Breast epithelium (tissue), 4 donors: ENCODE data around the gene SIK2. TPM values are rescaled to one million over a fixed set of nuclear protein-coding genes. Genes with fewer than 3 reads are reported as not detected.

Experiments
- DNase-seq, 2 donors: peaks; one replicate each; pipeline ENCODE4 v3.0.0-alpha.2; 2019; ENCODE audit warnings: low spot score in 2 of 2
- H3K27ac ChIP-seq, 2 donors: fragments of 200-600 bp; sonication (generic) in 1 of 2; one replicate each; pipeline ENCODE4 v1.5.1; 2016 to 2019; ENCODE audit warnings: mild to moderate bottlenecking in 1 of 2
- H3K27me3 ChIP-seq, 2 donors: fragments of 200-600 bp; sonication (generic) in 1 of 2; one replicate each; pipeline versions ENCODE4 v1.5.1 to v1.6.0; 2017 to 2019; ENCODE audit warnings: control low read depth in 1 of 2, mild to moderate bottlenecking in 1 of 2
- H3K36me3 ChIP-seq: fragments of 200-600 bp; one replicate; pipeline ENCODE4 v1.5.1; 2019
- H3K4me1 ChIP-seq, 2 donors: fragments of 200-600 bp; sonication (generic); one replicate each; pipeline ENCODE4 v1.5.1; 2016 to 2019; ENCODE audit warnings: control low read depth in 1 of 2
- H3K4me3 ChIP-seq, 3 donors: fragments of 200-600 bp; sonication (generic); 1 replicate in 2 of 3; 2 replicates in 1 of 3; pipeline ENCODE4 v1.5.1; 2016 to 2019; ENCODE audit warnings: mild to moderate bottlenecking in 3 of 3, moderate library complexity in 2 of 3
- H3K9me3 ChIP-seq, 2 donors: fragments of 200-600 bp; sonication (generic) in 1 of 2; one replicate each; pipeline ENCODE4 v1.5.1; 2016 to 2019; ENCODE audit warnings: control low read depth in 1 of 2
- POLR2A ChIP-seq: fragments of 450-650 bp; IDR thresholded peaks from one replicate; pipeline ENCODE4 v1.6.1; 2016; ENCODE audit warnings: antibody characterized with exemption, mild to moderate bottlenecking, moderate library complexity
- POLR2AphosphoS5 ChIP-seq, 3 donors: sonication (generic); formaldehyde crosslinking; IDR thresholded peaks; one replicate each; pipeline ENCODE4 v1.6.1; 2017; ENCODE audit warnings: antibody characterized with exemption in 3 of 3
- intact Hi-C: fragments of 100-400 bp; cut with DNase I; formaldehyde crosslinking; loops from one replicate; pipeline ENCODE4 v1.15.1; 2023; ENCODE audit warnings: low total_unique reads
- total RNA-seq, 3 donors: library from RNA; depleted of rRNA; stranded (reverse); fragments of >200 nt; gene quantifications; one replicate each; pipeline ENCODE4 v1.1.0, GENCODE V29; 2016
- TF ChIP-seq, protein P1 (sequence below), 3 donors: fragments of 450-650 bp; IDR thresholded peaks; one replicate each; pipeline ENCODE4 v1.5.1; 2016 to 2017; ENCODE audit warnings: antibody characterized with exemption in 3 of 3, mild to moderate bottlenecking in 3 of 3, moderate library complexity in 3 of 3

The SIK2 gene
- total RNA-seq, 3 donors from 2014 or later: 19.0 to 56.6 (median 30.7) TPM

GRCh38 chr11:111633756-111634362, 31.6 kb downstream of the SIK2 start:
- Histone ChIP-seq H3K27ac (peak overlapping the region; percentile 69 to 77), H3K4me3 (no peak overlapping the region), H3K9me3 (no peaks in the 10 kb centered on the region), H3K4me1 (peaks cover 0 to 5% of the 10 kb centered on the region in 2 donors), H3K27me3 (no peaks in the 10 kb centered on the region), H3K36me3 (no peaks in the 10 kb centered on the region)
- TF ChIP-seq POLR2AphosphoS5 (IDR thresholded peaks at IDR 0.05) (no peak), POLR2A (no peak)
- TF ChIP-seq, protein P1, sequence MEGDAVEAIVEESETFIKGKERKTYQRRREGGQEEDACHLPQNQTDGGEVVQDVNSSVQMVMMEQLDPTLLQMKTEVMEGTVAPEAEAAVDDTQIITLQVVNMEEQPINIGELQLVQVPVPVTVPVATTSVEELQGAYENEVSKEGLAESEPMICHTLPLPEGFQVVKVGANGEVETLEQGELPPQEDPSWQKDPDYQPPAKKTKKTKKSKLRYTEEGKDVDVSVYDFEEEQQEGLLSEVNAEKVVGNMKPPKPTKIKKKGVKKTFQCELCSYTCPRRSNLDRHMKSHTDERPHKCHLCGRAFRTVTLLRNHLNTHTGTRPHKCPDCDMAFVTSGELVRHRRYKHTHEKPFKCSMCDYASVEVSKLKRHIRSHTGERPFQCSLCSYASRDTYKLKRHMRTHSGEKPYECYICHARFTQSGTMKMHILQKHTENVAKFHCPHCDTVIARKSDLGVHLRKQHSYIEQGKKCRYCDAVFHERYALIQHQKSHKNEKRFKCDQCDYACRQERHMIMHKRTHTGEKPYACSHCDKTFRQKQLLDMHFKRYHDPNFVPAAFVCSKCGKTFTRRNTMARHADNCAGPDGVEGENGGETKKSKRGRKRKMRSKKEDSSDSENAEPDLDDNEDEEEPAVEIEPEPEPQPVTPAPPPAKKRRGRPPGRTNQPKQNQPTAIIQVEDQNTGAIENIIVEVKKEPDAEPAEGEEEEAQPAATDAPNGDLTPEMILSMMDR (IDR thresholded peaks at IDR 0.05): no peak
- intact Hi-C loops: no loop called here
- DNase-seq: no peak

DNA sequence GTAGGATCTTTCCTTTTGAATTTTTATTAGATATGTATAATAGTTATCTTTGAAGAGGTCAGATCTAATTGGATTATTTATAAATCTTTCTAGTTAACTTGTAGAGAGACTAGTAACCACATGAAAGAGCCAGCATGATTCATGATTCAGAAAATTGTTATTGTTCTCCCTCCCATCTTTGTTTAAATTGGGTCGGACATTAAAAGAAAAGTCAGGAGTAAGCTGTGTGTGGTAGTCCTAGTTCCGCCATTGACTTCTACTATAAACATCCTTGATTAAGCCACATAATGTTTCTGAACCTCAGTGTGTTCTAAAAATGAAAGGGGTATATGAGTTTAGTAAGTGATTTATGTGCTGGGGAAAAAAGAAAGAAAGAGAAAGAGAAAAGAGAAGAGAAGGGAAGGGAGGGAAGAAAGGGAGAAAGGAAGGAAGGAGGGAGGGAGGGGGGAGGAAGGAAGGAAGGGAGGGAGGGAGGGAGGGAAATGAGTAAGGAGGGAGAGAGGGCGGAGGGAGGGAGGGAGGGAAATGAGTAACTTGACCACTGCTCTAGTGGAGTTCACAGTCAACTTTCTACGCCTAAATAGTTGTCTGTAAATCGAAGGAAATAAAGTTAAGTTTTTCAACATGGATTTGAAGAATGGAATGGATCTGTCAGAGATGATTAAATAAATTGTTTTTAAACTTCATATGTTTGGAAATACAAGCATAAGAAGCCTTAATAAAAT, 32.9 kb downstream of the SIK2 start:
- Histone ChIP-seq H3K9me3 (no peaks in the 10 kb centered on the region), H3K27me3 (no peaks in the 10 kb centered on the region), H3K4me3 (no peak overlapping the region), H3K4me1 (peaks cover 0 to 5% of the 10 kb centered on the region in 2 donors), H3K27ac (peak overlapping the region; percentile 69 to 77), H3K36me3 (no peaks in the 10 kb centered on the region)
- intact Hi-C loops: no loop called here
- TF ChIP-seq, protein P1 (IDR thresholded peaks at IDR 0.05): no peak
- TF ChIP-seq POLR2A (no peak), POLR2AphosphoS5 (IDR thresholded peaks at IDR 0.05) (no peak)
- no peak for DNase-seq

GRCh38 chr11:111635706-111636045, 33.4 kb downstream of the SIK2 start:
- intact Hi-C loops: no loop called here
- no peak overlapping the region for H3K4me3 ChIP-seq
- no peaks in the 10 kb centered on the region for H3K9me3 ChIP-seq
- H3K27me3 ChIP-seq: no peaks in the 10 kb centered on the region
- peak overlapping the region; percentile 69 to 77 for H3K27ac ChIP-seq
- peak in 1 of 3 donors; percentile 58 for TF ChIP-seq POLR2AphosphoS5 (IDR thresholded peaks at IDR 0.05)
- TF ChIP-seq POLR2A: no peak
- TF ChIP-seq, protein P1 (IDR thresholded peaks at IDR 0.05): no peak
- peaks cover 0 to 5% of the 10 kb centered on the region in 2 donors for H3K4me1 ChIP-seq
- no peak for DNase-seq
- H3K36me3 ChIP-seq: no peaks in the 10 kb centered on the region

DNA sequence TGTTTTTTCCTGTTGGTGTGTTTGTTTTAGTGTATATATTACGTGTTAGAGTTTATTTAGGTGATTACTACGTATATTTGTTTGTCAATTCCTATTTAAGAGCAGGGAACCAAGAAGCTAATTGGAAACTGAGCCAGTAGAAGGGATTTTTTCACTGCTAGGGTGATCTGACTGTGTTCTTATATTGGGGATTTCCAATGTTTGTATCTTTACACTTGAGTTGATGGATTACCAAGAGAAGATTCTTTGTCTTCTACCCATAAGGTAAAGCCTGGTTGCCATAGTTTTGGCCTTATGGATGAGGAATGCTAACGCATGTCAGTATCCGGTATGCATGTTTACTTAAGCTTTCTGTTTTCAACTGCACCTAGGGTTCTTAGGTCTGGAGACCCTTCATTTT, 35.6 kb downstream of the SIK2 start:
- Histone ChIP-seq H3K4me1 (peaks cover 0 to 5% of the 10 kb centered on the region in 2 donors), H3K27me3 (no peaks in the 10 kb centered on the region), H3K36me3 (no peaks in the 10 kb centered on the region), H3K27ac (peak overlapping the region in 1 of 2 donors; percentile 15), H3K4me3 (no peak overlapping the region), H3K9me3 (no peaks in the 10 kb centered on the region)
- intact Hi-C loops: no loop called here
- TF ChIP-seq, protein P1 (IDR thresholded peaks at IDR 0.05): no peak
- TF ChIP-seq POLR2A: no peak
- no peak for DNase-seq

- Histone ChIP-seq H3K9me3 (no peaks in the 10 kb centered on the region), H3K4me3 (no peak overlapping the region), H3K4me1 (no peaks in the 10 kb centered on the region), H3K36me3 (no peaks in the 10 kb centered on the region), H3K27me3 (no peaks in the 10 kb centered on the region), H3K27ac (peak overlapping the region; percentile 15 to 43)
- no peak for DNase-seq
- no peak for TF ChIP-seq POLR2A
- TF ChIP-seq, protein P1 (IDR thresholded peaks at IDR 0.05): no peak
- TF ChIP-seq POLR2AphosphoS5 (IDR thresholded peaks at IDR 0.05): no peak
- intact Hi-C loops: no loop called here
These were observed 37.1 kb downstream of the SIK2 start for GRCh38 chr11:111639226-111639925.
